Activated naive CD4-positive, alpha-beta T cell treated with anti-CD3 and anti-CD28 coated beads, Interleukin-2, amount 50 U/mL, for 16 hours (primary cell): ENCODE measurements around the gene SLFN13.
"Not testable (repeated sequence)": the region's sequence is repeated elsewhere in the genome, so short reads cannot be mapped to it uniquely, and the experiment has no call there.

Source experiments
- DNase-seq: peaks from one replicate; pipeline ENCODE4 v3.0.0-alpha.2; 2020

Gene SLFN13

DNA sequence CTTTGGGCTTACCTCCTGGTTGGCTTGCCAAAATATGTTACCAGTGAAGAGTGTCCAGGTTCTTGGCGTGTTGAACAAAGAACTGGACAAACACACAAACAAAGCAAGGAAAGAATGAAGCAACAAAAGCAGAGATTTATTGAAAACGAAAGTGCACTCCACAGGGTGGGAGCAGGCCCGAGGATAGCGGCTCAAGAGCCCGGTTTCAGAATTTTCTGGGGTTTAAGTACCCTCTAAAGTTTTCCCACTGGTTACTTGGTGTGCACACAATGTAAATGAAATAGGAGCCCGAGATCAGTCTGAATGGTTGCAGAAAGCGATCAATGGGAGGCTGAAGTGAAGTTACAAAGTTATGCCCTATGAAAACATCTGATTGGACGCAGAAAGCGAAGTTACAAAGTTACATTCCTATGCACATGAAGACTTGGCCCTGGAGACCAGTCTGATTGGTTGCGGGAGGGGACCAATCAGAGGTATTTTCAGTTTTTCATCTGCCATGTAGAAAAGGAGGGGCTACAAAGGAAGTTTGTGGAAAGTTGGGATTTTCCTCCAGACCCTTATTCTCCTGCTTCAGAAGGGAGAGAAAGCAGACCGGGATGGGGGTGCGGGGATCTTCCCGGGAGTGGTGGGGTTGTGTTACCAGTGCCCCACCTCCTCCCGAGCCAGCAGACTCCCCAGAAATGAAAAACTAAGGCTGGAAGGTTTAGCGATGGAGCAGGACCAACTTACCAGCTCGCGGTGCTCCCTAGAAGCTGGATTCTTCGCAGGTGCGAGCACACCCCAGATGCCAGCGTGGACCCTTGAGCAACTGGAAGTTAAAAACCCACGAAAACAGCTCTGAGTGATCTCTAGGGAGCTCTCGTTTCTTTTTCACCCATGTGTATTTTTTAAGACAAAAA lies 16.1 kb downstream of the SLFN13 start, which contains the start of gene SLFN12:
SLFN12 (minus strand) TSS at position 325 of the 899 bp plus-strand sequence. CDS start 9,472 bp downstream, outside the sequence.
- DNase-seq, result peak; percentile 40

DNA sequence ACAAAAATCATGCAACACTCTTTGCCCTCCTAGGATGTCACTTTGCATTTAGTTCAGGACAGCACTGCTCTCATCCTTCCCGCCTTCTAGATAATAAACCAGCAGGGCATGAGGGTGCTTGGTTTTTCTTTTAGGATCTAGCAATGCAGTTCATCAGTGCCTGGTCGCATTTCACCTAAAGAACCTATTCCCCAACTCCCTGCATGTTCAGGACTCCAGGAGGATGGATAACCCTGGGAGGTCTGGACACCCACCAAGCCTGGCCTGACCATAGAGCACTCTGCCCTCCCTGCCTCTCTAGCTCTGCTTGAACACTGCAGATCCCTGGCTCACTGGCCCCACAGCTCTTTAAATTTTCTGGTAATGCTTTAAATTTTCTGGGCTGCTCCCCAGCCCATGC lies 18.9 kb downstream of the SLFN13 start:
- DNase-seq, result no peak

DNA sequence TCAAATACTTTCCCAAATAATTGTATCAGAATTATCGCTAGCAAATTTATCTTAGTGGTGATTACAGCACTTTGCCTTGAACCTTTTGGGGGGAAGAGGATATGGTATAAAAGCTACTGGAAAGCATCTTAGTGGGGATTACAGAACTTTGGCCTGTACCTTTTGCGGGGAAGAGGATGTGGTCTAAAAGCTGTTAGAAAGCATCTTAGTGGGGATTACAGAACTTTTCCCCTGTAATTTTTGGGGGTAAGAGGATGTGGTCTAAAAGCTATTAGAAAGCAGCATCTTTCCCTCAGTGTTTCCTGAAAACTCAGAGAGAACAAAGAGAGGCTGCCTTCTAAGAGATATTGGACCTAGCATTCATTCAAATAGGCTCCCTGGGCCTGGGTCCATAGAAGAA lies 20.3 kb downstream of the SLFN13 start:
- no peak for DNase-seq

DNA sequence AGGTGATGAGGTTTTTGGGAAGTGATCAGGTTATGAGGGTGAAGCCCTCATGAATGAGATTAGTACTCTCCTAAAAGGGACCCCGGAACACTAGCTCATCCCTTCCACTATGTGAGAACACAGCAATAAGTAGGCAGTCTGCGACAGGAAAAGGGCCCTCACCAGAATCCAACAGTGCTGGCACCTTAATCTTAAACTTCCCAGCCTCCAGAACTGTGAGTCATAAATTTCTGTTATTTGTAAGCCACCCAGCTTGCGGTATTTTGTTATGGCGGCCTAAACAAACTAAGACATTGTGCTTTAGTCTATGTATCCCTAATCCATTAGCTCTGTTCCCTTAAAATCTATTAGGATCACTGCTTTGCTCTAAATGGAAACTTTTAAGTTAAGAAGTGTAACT lies 24.8 kb downstream of the SLFN13 start:
- DNase-seq, result no peak

DNA sequence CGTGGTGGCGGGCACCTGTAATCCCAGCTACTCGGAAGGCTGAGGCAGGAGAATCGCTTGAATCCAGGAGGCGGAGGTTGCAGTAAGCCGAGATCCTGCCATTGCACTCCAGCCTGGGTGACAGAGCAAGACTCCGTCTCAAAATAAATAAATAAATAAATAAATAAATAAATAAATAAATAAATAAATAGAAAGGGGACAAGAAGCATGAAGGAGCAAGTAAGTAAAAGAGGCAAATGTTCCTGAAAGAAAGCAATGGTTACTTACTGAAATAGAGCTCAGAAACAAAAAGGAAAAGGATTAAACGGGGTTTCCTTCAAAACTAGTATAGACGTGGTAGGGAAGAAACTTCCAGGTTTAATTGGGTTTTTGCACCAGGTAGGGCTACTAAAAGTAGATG lies 27.5 kb downstream of the SLFN13 start:
- DNase-seq, result not testable (repeated sequence)

DNA sequence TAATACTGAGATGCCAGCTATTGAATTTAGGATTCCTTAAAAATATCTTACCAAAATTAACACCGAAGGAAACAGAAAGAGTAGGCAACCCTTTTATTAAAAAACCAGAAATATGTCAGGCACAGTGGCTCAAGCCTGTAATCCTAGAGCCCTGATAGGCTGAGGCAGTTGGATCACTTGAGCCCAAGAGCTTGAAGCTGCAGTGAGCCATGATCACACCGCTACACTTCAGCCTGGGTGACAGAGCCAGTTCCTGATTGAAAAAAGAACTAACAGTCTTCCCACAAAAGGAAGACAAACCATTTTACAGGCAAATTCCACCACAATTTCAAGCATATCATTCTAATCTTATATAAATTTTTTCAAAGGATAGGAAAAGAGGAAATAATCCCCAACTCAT lies 31.9 kb downstream of the SLFN13 start:
- DNase-seq, result no peak

DNA sequence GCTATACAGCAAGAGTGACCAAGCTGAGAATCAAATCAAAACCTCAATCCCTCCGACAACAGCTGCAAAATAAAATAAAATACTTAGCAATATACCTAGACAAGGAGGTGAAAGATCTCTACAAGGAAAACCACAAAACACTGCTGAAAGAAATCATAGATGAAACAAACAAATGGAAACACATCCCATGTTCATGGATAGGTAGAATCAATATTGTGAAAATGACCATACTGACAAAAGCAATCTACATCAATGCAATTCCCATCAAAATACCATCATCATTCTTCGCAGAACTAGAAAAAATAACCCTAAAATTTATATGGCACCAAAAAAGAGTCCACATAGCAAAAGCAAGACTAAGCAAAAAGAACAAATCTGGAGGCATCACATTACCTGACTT lies 33.9 kb downstream of the SLFN13 start:
- not testable (repeated sequence) for DNase-seq

DNA sequence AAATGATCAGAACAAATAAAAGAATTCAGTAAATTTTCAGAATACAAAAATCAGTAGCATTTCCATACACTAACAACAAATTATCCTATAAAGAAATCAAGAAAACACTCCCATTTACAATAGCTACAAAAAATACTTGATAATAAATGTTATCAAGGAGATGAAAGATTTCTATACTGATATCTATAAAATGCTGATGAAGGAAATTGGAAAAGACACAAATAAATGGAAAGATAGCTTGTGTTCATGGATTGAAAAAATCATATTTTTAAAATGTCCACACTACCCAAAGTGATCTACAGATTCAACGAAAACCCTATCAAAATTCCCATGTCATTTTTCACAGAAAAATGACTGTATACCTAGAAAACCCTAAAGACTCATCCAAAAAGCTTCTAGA lies 34.3 kb downstream of the SLFN13 start:
- no peak for DNase-seq

DNA sequence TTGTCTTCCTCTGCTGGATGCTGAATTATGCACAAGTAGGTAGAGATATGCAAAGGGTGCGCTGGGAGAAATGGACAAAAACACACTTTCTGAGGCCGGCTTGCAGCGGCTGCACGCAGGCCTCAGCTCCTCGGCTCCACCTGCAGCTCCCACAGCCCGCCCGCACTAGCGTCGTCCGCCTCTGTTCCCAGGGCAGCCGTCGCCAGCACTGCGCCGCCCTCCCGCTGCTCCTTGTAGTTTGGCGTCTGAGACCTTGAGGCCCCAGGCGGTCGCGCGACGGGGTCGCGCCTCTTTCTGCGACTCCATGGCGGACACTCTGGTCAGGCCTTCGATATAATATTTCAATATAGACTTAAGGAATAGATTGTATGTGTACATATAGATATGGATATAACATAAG lies 41.0 kb downstream of the SLFN13 start:
- no peak for DNase-seq

DNA sequence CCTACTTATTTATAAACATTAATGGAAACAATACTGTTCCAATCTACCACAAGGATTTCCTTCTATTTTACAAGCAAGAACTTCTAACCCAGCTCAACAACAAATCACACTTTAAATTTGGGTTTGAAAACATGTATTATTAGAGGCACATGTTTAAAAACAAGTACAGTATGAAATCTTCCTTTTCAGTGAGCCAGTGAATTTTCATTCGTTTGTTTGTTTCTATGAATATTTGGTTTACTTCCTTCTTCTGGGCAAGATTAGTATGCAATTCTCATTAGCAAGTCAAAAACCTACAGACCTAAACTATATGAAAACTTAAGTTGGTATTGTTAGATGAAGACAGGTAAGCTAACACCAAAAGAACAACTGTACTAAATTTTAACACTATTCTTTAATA lies 42.0 kb downstream of the SLFN13 start:
- no peak for DNase-seq

DNA sequence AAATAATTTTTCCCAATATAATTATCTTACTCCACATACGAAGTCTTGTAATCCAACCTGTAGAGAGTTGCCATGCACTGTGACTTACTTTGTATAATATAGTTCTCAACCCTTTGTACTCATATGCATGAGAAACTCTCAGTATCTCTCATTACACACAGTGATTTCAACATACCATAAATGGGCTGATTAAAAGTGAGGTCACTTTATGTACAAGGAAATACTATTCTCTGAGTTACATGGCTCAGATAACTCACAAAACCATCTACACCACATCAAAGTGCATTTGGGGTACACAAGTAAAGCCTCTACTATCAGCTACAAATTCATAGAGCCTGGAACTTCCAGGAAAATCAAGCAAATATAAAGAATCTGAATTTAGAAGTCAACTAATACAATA lies 44.2 kb downstream of the SLFN13 start:
- no peak for DNase-seq

DNA sequence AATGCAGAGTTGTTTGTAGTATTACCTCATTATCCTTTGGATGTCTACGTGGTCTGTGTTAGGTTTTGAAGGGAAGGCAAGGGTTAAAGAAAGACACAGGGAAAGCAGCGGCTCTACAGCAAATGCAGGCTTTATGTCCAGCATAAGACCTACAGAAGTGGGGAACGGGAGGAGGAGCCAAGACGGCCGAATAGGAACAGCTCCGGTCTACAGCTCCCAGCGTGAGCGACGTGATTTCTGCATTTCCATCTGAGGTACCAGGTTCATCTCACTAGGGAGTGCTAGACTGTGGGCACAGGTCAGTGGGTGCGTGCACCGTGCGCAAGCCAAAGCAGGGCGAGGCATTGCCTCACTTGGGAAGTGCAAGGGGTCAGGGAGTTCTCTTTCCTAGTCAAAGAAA lies 54.8 kb downstream of the SLFN13 start:
- DNase-seq, result not testable (repeated sequence)

DNA sequence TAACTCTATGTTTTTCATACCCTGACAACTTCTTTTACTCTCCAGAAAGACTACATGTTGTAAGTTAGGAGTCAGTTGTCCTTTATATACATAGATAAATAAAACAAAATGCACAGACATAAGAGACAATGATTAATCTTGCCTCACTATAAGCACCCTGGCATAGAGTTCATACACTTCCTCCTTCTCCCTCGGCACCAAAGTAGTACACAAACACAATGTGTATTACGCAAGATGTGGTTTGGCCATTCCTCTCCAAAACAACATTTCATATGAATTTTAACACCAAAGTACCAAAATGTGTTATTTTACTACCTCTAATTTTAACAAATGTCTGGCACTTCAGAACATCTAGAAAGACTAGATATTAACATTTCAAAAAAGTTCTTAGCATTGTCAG lies 57.9 kb downstream of the SLFN13 start:
- no peak for DNase-seq

DNA sequence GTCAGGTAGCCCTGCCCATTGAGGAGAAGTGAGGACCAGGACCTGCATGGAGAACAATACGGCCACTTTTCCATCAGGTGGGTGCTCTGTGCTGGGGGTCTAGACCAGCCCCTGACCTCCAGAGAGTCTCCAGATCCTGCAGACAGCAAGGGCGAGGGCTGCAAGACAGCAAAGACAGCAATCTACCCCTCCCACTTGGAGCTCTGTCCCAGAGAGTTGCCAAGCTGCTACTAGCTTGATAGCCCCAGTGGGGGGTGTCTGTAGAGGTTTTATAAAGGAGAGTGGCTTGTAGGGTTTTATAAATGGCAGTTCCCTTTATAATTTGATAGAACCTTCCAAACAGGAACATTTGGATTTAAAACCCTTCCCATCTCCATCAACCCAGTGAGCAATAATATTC lies 58.4 kb downstream of the SLFN13 start:
- DNase-seq, result no peak

DNA sequence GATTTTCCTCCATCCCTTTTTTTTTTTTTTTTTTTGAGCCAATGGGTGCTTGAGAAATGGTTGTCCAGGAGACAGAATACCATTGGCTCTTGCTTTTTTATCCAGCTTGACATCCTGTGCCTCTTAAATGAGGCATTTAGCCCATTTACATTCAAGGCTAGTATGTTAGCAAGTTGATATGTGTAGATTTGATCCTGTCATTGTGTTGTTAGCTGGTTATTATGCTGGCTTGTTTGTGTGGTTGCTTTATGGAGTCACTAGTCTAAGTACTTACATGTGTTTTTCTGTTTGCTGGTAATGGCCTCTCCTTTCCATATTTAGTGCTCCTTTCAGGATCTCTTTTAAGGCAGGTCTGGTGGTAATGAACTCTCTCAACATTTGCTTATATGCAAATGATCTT lies 61.1 kb downstream of the SLFN13 start:
- no peak for DNase-seq
